ENCODE results near the gene KLF12.

GRCh38 chr13:74182491-74182890 is 48.3 kb upstream of the KLF12 start:
- TF ChIP-seq CTCF (IDR thresholded peaks at IDR 0.05) (no peak), POLR2A (IDR thresholded peaks at IDR 0.05) (no peak)
